ENCODE results near the gene AAMDC.
A peak's percentile ranks its signal among the peaks of the same experiment; 100 is the strongest.
"Not testable (repeated sequence)": the region's sequence is repeated elsewhere in the genome, so short reads cannot be mapped to it uniquely, and the experiment has no call there.

Gene AAMDC

GRCh38 chr11:77821349-77821851 is 456 bp downstream of the AAMDC start:
- DNase-seq (ENCODE audit: low spot score), result no peak

DNA sequence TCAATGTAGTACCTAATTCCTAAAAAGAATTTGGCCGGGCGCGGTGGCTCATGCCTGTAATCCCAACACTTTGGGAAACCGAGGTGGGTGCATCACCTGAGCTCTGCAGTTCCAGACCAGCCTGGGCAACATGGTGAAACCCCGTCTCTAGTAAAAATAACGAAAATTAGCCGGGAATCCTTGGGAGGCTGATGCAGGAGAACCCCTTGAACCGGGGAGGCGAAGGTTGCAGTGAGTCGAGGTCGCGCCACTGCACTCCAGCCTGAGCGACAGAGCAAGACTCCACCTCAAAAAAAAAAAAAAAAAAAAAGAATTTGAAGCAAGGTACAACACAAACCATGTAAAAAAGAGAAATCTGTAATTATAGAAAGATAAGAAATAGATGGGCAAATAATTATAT is 1.2 kb downstream of the AAMDC start:
- DNase-seq (ENCODE audit: low spot score), result not testable (repeated sequence)

DNA sequence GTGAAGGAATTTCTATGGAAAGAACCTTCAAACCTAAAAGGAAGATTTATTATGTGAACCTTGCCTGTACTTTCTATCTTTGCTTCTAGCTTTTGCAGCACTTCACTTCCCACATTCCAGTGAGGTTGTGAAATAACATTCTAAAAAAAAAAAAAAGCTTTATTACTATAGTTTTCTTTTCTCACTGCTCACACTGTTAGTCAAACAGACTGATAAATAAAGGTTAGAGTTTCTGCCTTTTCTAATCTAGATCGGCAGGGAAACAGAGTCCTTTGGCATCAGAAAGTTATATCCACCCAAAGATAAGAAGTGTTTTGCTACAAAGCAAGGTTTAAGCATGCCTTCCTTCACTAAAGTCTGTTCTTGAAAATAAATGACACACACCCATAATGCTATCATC is 2.8 kb downstream of the AAMDC start:
- DNase-seq (ENCODE audit: low spot score), result peak; percentile 30

DNA sequence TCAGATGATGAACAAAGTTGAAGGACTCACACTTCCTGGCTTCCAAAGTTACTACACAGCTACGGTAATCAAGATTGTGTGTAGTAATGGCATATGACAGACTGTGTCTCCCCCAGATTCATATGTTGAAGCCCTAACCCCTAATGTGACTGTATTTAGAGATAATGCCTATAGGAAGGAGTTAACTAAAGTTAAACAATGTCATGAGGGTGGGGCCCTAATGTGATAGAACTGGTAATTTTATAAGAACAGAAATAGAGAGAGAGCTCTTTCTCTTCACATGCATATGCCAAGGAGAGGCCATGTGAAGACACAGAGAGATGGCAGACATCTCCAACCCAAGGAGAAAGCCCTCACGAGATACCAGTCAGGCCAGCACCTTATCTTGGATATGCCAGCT is 8.0 kb downstream of the AAMDC start:
- DNase-seq (ENCODE audit: low spot score), result no peak

DNA sequence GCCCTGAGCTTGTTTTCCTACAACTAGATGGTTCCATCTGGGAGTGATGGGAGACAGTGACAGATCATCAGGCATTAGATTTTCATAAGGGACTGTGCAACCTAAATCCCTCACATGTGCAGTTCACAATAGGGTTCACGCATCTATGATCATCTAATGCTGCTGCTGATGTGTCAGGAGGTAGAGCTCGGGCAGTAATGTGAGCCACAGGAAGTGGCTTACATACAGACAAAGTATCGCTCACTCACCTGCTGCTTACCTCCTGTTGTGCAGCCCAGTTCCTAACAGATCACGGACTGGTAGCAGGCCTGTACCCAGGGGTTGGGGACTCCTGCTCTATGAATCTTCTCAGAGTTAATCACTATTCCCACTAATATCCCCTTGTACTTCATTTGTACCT is 12.4 kb downstream of the AAMDC start:
- no peak for DNase-seq (ENCODE audit: low spot score)

- DNase-seq (ENCODE audit: low spot score), result no peak
Observed at GRCh38 chr11:77842441-77843121, 21.6 kb downstream of the AAMDC start.

GRCh38 chr11:77843700-77844099 is 22.8 kb downstream of the AAMDC start:
- not testable (repeated sequence) for DNase-seq (ENCODE audit: low spot score)

DNA sequence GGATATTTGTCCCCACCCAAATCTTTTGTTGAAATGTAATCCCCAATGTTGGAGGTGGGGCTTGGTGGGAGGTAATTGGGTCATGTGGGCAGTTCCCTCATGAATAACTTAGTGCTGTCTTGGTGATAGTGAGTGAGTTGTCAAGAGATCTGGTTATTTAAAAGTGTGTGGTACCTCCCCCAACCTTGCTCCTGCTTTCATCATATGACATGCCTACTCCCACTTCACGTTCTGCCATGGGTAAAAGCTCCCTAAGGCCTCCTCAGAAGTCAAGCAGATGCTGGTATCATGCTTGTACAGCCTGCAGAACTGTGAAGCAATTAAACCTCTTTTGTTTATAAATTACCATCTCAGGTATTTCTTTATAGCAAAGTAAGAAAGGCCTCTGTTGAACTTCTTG is 30.6 kb downstream of the AAMDC start:
- no peak for DNase-seq (ENCODE audit: low spot score)

GRCh38 chr11:77854838-77855237 is 33.9 kb downstream of the AAMDC start:
- no peak for DNase-seq (ENCODE audit: low spot score)

DNA sequence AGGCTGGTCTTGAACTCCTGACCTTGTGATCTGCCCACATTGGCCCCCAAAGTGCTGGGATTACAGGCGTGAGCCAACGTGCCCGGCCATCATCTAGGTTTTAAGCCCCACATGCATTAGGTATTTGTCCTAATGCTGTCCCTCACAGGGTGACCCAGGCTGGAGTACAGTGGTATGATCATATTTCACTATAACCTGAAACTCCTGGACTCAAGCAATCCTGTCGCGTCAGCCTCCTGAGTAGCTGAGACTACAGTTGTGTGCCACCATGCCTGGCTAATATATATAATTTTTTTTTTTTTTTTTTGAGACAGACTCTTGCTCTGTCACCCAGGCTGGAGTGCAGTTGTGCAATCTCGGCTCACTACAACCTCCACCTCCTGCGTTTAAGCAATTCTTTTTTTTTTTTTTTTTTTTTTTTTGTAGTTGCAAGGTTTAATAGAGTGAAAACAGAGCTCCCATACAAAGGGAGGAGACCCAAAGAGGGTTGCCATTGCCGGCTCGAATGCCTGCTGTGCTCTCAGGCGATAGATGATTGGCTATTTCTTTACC is 37.0 kb downstream of the AAMDC start:
- not testable (repeated sequence) for DNase-seq (ENCODE audit: low spot score)

DNA sequence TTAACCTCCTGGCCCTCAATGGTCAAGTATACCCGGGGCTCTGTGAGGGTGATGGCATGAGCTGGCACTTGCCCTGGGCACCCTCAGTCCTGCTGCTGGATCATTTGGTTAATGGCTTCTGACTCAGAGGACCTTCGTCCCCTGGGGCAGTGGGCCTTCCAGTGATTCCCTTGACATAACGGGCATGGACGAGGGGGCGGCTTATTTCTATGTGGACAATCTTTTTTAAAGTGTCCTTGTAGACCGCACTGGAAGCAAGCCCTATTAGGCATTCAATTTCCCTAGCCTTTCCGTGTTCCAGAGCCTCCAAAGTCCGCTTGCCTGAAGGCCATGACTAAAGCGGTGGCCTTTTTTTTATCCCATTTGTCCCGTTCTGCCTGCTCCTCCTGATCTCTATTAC is 40.5 kb downstream of the AAMDC start:
- DNase-seq (ENCODE audit: low spot score), result not testable (repeated sequence)

DNA sequence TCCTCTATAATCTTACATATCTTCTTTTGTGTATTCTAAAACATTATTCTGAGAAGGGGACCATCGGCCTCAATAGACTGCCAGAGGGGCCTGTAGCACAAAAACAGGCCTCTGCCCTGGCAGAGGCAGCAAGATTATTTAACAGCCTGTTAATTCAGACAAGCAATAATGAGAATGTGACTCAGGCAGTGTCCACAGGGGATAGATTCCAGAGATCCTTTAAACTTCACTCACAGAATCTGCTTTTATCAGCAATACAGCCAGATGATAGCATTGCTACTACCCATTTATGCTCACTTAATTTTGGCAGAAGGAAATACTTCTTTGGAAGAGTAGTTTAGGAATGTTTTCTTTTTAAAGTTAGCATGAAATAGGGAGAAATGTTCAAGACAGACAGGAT is 44.9 kb downstream of the AAMDC start:
- DNase-seq (ENCODE audit: low spot score), result no peak

DNA sequence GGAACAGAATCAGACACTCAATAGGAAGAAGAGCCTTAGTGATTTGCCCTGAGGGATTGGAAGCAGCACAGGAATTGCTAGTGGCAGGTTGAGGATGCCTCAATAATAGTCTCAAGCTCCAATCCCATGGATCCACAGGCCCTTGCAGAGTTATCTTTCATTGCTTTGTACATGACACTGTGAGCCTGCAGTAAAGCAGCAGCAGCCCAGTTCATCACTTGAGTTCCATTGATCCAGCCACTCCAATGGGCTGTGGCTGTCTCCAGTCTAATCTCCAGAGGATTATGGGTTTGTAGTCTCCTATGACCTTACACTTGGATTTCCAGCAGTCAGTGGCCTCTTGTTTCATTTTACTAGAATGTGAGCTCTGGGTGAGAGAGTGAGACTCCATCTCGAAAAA is 45.4 kb downstream of the AAMDC start:
- no peak for DNase-seq (ENCODE audit: low spot score)

DNA sequence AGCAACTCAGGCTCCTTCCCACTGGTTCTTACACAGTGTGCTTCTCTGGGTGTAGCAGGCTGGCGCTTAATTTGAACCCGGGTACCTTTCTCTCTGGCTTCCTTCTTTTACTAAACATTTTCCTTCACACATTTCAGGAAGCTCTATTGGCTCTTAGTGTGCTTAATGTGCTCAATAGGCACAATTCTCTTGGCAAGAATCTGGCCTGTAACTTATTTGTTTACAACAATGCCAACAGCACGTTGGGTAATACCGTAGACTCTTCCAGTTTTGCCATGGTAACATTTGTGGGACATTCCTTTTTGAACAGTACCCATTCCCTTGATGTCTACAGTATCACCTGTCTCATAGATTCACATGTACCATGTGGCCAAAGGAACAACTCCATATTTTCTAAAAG is 47.8 kb downstream of the AAMDC start:
- DNase-seq (ENCODE audit: low spot score), result no peak

GRCh38 chr11:77871855-77872254 is 50.9 kb downstream of the AAMDC start:
- DNase-seq (ENCODE audit: low spot score), result no peak

GRCh38 chr11:77873345-77873744 is 52.4 kb downstream of the AAMDC start:
- no peak for DNase-seq (ENCODE audit: low spot score)

GRCh38 chr11:77874206-77874605 is 53.3 kb downstream of the AAMDC start:
- no peak for DNase-seq (ENCODE audit: low spot score)

DNA sequence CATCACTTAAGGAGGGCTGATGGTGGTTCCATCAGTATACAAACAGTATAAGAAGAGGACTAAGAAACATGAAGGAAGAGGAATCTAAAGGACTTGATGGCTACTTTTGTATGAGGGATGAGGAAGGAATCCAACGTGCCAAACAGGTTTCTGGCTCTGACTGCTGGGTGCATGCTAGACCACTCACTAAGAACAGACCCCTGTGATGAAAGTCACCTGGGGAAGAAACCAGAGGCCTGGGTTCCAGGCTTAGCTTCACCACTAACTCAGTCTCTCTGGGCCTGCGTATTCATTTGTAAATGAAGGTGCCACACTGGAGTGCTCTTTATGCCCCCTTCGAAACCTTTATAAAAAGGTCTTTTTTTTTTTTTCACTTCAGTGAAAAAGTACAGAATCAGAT is 55.1 kb downstream of the AAMDC start:
- no peak for DNase-seq (ENCODE audit: low spot score)

DNA sequence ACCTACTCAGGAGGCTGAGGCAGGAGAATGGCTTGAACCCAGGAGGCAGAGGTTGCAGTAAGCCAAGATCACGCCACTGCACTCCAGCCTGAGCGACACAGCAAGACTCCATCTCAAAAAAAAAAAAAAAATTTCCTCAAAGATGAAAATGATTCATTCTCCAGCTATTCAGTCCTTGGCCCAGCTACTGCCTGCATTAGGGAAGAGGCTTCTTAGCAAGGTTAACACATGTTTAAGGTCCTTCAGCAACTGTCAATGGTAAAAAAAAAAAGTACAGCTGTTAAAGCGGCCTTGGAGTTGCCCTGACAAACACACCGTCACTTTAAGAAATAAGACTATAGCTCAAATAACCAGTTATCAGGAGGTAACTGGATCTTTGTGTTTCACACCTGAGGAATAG is 57.3 kb downstream of the AAMDC start:
- DNase-seq (ENCODE audit: low spot score), result not testable (repeated sequence)

- DNase-seq (ENCODE audit: low spot score), result no peak
Observed at GRCh38 chr11:77879218-77879617, 58.3 kb downstream of the AAMDC start.

- no peak for DNase-seq (ENCODE audit: low spot score)
Observed at GRCh38 chr11:77882396-77882795, 61.5 kb downstream of the AAMDC start.

DNA sequence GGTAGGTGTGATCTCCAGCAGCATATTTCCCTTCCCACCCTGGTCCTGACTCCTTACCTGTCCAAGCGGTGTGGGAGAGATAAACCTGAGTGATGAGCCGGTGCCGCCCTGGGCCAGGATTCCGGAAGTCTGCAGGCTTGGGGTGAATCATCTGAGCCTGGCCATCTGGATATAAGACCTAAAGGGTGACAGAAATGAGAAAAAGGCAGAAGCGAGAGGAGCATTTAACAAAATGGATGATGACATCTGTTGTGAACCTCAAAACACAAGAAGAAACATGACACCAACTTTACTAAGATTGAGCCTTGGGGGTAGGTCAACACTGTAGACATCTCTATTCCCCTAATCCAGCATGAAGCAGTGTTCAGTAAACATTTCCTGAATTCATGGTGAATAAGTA is 62.8 kb downstream of the AAMDC start:
- no peak for DNase-seq (ENCODE audit: low spot score)

DNA sequence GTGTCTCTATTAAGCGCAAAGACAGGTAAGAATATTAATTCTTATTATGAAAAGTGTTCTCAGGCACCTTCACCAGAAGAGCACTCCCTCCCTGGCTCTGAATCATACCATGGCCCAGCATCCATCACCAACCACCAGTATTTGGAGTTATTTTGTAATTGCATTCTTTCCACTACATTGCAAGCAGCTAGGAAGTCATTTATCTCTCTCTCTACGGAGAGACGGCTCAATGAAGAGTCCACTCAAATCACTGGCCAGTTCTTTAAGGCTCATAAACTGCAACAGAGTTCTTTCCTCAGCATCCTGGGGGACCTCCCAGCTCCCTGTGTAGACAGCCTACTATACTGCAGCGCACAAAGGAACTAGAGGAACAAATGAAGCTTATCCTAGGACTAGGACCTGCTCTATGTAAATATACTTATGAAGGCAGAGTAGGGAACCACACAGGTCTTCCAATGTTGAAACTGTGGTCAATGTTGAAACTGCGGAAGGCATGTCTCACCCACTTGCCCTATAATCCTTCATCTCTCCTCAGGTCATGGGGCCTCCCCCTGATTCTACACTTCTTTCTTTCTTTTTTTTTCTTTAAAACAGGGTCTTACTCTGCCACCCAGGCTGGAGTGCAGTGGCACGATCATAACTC is 63.4 kb downstream of the AAMDC start:
- DNase-seq (ENCODE audit: low spot score), result no peak

DNA sequence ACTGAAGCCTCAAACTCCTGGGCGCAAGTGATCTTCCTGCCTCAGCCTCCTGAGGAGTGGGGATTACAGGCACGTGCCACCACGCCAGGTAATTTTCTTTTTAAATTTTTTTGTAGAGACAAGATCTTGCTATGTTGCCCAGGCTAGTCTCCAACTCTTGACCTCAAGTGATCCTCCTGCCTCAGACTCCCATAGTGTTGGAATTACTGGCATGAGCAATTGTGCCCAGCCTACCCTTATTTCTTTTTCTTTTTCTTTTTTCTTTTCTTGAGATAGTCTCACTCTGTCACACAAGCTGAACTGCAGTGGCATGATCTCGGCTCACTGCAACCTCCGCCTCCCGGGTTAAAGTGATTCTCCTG is 63.9 kb downstream of the AAMDC start:
- DNase-seq (ENCODE audit: low spot score), result no peak

Measured in hematopoietic multipotent progenitor cell treated with erythropoietin and hydrocortisone succinate and interleukin-3 and kit ligand, for 17 days (in vitro differentiated cells).